BE2C (cell line): ENCODE data around the gene IGSF6.
A peak's percentile ranks its signal among the peaks of the same experiment; 100 is the strongest.
"Not testable (repeated sequence)": the region's sequence is repeated elsewhere in the genome, so short reads cannot be mapped to it uniquely, and the experiment has no call there.

Source experiments
- DNase-seq: peaks from one replicate; pipeline ENCODE4 v3.0.0-alpha.2; 2020
- H3K27me3 ChIP-seq: fragments of 250-450 bp; sonication (Bioruptor Pico); 2 replicates; pipeline ENCODE4 v1.5.1; 2020; ENCODE audit warnings: mild to moderate bottlenecking
- H3K36me3 ChIP-seq: fragments of 250-450 bp; sonication (Bioruptor Pico); 2 replicates; pipeline ENCODE4 v1.5.1; 2020; ENCODE audit warnings: mild to moderate bottlenecking
- H3K4me1 ChIP-seq: fragments of 250-450 bp; sonication (Bioruptor Pico); 2 replicates; pipeline ENCODE4 v1.5.1; 2020
- H3K4me3 ChIP-seq: 2 replicates; pipeline ENCODE4 v1.5.1; 2011; ENCODE audit warnings: low read depth, low read length
- H3K9me3 ChIP-seq: fragments of 250-450 bp; sonication (Bioruptor Pico); 2 replicates; pipeline ENCODE4 v1.5.1; 2020
- TF ChIP-seq, protein P1 (sequence below): IDR thresholded peaks from 2 replicates; pipeline ENCODE4 v1.5.1; 2012; ENCODE audit warnings: mild to moderate bottlenecking, low read depth, low read length

Gene IGSF6

DNA sequence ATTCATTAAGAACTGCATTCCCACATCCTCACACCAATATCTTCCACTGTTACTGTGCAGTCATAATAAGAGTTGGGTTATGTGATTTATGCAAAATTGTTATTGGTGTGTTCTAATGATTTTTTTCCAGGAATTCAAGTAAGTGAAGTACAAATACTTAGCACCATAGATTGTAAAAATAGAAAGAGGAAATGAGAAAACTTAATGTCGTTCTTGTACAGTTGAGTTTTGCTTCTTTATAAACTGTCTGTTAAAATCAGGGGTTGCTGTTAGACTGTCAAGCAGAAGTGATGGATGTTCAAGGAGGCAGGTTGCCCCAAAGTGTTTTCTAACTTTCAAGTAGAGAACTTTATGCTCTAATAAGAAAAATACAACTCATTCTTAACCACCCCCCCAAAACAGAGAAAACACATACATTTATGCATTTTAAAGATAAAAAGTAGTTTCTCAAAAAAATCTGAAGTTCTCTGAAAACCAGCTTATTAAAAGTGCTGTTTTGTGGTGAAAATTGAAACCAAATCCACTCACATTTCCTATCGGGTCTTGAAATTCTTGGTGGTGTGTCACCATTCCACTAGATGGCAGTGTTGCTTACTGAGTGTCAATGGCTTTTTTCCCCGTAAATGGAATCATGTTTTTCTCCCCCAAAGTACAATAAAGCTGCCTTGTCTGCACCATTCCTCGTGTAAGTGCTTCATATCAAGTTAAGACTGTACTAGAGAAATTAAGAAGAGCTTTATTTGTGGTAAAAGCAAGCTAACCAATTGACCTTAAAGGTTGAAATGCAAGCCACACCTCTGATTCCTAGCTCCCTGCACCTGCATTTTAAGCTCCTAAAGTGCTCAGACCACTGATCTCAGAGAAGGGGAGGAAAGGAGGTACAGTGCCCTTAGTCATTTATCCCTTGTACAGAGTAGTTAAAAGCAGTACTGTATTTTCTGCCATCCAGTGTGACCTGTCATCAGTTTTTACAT lies 4.7 kb upstream of the IGSF6 start:
- DNase-seq: peak; percentile 43
- no peaks in the 10 kb centered on the region for H3K27me3 ChIP-seq

DNA sequence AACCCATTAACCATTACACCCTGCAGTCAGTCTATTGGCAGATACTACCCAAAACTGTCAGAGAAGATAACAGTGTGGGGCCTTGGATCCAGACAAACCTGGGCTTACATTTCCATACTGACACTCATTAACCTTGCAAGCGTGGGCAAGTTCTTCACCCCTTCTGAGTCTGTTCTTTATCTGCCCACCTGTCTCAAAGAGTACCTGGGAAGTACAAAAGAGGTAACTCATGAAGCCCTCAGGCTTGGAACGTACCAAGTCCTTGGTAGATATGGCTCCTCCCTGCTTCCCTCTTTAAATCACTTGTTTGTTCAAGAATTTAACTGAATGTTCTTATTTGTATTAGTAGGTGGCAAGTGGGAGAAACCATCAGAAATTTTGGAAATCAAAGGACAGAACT lies 2.5 kb upstream of the IGSF6 start:
- TF ChIP-seq, protein P1, sequence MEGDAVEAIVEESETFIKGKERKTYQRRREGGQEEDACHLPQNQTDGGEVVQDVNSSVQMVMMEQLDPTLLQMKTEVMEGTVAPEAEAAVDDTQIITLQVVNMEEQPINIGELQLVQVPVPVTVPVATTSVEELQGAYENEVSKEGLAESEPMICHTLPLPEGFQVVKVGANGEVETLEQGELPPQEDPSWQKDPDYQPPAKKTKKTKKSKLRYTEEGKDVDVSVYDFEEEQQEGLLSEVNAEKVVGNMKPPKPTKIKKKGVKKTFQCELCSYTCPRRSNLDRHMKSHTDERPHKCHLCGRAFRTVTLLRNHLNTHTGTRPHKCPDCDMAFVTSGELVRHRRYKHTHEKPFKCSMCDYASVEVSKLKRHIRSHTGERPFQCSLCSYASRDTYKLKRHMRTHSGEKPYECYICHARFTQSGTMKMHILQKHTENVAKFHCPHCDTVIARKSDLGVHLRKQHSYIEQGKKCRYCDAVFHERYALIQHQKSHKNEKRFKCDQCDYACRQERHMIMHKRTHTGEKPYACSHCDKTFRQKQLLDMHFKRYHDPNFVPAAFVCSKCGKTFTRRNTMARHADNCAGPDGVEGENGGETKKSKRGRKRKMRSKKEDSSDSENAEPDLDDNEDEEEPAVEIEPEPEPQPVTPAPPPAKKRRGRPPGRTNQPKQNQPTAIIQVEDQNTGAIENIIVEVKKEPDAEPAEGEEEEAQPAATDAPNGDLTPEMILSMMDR: no peak
- Histone ChIP-seq H3K27me3 (no peaks in the 10 kb centered on the region), H3K9me3 (no peaks in the 10 kb centered on the region), H3K4me1 (no peaks in the 10 kb centered on the region; the same call in 1 of the 2 replicates), H3K36me3 (peaks cover 8% of the 10 kb centered on the region), H3K4me3 (no peak overlapping the region)
- no peak for DNase-seq

More for the DNA sequence above, 4.7 kb upstream of the IGSF6 start:
- Histone ChIP-seq H3K9me3 (no peaks in the 10 kb centered on the region), H3K4me3 (no peak overlapping the region), H3K4me1 (no peaks in the 10 kb centered on the region; the same call in 1 of the 2 replicates), H3K36me3 (peaks cover 8% of the 10 kb centered on the region)
- TF ChIP-seq, protein P1: peak; percentile 94

DNA sequence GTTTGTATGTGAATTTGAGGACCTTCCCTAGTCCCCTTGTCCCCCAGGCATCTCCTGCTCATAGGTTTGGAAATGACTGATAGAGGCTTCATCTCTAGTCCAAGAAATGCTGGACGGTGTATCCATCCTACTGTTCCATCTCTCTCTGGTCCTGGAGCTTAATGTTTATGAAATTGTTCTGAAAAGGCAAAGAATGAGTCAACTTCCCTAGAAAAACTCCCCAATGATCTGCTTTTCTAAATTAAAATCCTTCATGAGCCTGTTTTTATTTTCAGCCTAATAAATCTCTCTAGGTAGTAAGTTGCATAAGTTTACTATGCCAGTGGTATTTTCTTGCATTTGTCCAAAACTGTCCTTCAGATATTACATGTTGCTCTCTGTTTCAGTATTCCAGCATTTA lies 2.1 kb upstream of the IGSF6 start:
- DNase-seq: no peak
- H3K9me3 ChIP-seq: no peaks in the 10 kb centered on the region
- no peaks in the 10 kb centered on the region; the same call in 1 of the 2 replicates for H3K4me1 ChIP-seq
- H3K36me3 ChIP-seq: peaks cover 8% of the 10 kb centered on the region
- H3K4me3 ChIP-seq: no peak overlapping the region
- H3K27me3 ChIP-seq: no peaks in the 10 kb centered on the region
- TF ChIP-seq, protein P1: no peak

DNA sequence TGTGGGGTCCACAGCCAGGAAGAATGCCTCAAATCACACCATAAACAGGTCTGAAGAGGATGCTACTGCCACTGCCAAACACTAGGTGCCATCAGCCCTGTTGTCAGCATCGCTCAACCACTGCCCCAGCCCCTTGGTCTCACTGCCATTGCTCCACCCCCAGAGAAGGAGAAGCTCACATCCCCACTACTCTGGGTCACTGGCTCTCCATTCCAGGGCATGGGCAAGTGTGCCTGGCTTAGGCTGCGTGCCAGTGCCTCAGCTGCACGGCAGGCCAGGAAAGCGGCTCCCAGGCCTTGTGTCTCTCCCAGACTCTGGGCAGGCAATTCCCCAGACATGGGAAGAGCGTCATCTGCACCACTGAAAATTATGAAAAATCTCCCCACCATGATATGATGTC lies 1.2 kb upstream of the IGSF6 start:
- Histone ChIP-seq H3K27me3 (no peaks in the 10 kb centered on the region), H3K36me3 (peaks cover 8% of the 10 kb centered on the region), H3K4me3 (no peak overlapping the region), H3K4me1 (no peaks in the 10 kb centered on the region; the same call in 1 of the 2 replicates), H3K9me3 (no peaks in the 10 kb centered on the region)
- no peak for DNase-seq
- TF ChIP-seq, protein P1: no peak

DNA sequence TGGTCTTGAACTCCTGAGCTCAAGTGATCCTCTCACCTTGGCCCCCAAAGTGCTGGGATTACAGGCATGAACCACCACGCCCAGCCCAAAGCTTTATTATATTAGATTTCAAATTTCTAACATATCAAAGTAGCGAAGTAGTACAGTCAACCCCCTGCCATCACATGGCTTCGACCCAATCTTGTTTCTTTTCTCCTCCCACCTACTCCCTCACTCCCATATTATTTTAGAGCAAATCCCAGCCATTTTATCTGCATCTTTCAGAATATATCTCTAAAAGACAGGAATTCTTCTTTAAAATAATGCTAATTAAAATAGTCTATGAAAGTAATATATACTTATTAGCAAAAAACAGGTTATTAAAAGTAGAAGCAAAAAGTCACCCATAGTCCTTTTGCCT lies 893 bp downstream of the IGSF6 start:
- Histone ChIP-seq H3K27me3 (no peaks in the 10 kb centered on the region), H3K36me3 (peaks cover 7% of the 10 kb centered on the region), H3K4me3 (no peak overlapping the region), H3K4me1 (no peaks in the 10 kb centered on the region; the same call in 1 of the 2 replicates), H3K9me3 (no peaks in the 10 kb centered on the region)
- TF ChIP-seq, protein P1: no peak
- DNase-seq: no peak

DNA sequence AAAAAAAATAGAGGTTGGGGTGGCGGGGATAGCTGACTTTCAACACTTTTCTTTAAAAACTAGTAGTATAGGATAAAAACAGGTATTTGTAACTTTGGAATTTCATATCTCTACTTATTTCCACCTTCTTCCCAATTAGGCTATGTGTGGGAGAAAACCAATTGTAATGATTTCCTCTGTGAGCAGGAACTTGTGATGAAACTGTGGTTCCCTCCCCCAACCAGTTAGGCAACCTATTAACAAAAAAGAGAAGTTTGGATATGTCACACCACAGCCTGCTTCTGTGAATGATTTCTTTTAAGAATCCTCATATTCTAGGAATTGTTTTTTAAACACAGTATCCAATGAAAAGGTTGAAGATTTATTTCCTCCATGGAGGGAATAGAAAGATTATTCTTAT lies 1.9 kb downstream of the IGSF6 start:
- Histone ChIP-seq H3K36me3 (peaks cover 3% of the 10 kb centered on the region), H3K9me3 (no peaks in the 10 kb centered on the region), H3K27me3 (no peaks in the 10 kb centered on the region), H3K4me3 (no peak overlapping the region), H3K4me1 (no peaks in the 10 kb centered on the region)
- no peak for DNase-seq
- TF ChIP-seq, protein P1: no peak

DNA sequence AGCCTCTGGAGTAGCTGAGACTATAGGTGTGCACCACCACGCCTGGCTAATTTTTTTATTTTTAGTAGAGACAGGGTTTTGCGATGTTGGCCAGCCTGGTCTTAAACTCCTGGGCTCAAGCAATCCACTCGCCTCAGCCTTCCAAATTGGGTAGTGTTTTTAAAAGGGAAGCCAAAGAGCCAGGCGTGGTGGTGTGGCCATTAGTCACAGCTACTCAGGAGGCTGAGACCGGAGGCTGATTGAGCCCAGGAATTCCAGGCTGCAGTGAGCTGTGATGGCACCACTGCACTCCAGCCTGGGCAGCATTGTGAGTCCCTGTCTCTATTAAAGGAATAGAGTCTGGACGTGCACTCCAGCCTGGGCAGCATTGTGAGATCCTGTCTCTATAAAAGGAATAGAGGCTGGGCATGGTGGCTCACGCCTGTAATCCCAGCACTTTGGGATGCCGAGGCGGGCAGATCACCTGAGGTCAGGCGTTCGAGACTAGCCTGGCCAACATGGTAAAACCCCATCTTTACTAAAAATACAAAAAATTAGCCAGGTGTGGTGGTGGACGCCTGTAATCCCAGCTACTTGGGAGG lies 2.5 kb downstream of the IGSF6 start:
- not testable (repeated sequence) for DNase-seq, H3K9me3 ChIP-seq, H3K4me3 ChIP-seq, H3K36me3 ChIP-seq, H3K4me1 ChIP-seq, H3K27me3 ChIP-seq
